GM21423 (cell line): ENCODE results near the gene CD300LB.
"Not testable (repeated sequence)": the region's sequence is repeated elsewhere in the genome, so short reads cannot be mapped to it uniquely, and the experiment has no call there.

Experiments used
- ATAC-seq: cut with Tn5 transposase; IDR thresholded peaks from one replicate; pipeline ENCODE4 v1.9.1; 2021; ENCODE audit warnings: mild to moderate bottlenecking, moderate library complexity; ENCODE audit not compliant: unreplicated experiment

CD300LB gene

DNA sequence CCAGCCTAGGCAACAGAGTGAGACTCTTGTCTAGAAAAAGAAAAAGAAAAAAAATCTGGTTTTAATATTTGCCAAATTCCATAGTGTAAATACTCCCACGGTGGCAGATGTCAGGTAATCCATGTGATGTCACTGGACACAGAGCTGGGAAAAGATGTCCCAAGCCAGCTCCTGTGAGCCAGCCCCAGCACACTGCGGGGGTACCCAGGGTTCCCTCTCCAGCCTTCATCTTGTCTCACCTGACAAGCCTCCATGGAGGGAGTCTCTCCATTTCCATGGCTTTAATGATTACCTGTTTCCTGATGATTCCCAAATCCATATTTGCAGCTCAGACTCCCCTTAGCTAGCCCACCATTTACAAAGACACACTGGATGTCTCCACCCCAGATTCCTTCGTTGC, 4.6 kb downstream of the CD300LB start:
- ATAC-seq: no peak

DNA sequence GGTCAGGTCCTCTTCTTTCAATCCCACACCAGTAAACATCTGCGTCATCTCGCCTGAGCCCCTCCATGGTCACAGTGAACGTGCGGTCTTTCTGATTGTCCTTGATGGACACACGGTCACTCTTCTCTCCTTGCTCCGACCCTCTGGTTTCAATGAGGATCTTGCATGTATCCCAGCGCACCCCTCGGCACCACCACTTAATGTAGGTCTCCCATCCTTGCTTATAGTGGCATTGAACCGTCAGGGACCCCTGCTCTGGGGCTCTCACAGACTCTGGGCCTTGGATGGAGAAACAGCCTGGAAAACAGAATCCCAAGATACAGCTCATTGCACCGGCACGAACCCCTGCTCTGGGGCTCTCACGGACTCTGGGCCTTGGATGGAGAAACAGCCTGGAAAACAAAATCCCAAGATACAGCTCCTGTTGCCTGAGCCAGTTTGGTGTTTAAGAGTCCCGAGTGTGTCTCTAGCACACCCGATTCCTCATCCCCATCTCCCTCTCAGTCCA, 5.4 kb downstream of the CD300LB start:
- no peak for ATAC-seq

DNA sequence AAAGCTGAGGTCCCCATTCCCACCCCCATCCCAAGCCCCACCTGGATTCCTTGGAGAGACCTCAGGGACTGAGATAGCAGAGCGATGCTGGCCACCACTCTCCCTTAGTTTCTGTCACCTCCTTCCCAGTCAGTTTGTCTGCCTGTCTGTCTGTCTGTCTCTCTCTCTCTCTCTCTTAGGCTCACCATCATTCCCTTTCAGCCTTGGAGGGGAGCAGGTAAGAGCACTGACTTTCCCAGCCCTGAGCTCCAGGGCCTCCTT, 5.9 kb downstream of the CD300LB start:
- ATAC-seq: no peak

DNA sequence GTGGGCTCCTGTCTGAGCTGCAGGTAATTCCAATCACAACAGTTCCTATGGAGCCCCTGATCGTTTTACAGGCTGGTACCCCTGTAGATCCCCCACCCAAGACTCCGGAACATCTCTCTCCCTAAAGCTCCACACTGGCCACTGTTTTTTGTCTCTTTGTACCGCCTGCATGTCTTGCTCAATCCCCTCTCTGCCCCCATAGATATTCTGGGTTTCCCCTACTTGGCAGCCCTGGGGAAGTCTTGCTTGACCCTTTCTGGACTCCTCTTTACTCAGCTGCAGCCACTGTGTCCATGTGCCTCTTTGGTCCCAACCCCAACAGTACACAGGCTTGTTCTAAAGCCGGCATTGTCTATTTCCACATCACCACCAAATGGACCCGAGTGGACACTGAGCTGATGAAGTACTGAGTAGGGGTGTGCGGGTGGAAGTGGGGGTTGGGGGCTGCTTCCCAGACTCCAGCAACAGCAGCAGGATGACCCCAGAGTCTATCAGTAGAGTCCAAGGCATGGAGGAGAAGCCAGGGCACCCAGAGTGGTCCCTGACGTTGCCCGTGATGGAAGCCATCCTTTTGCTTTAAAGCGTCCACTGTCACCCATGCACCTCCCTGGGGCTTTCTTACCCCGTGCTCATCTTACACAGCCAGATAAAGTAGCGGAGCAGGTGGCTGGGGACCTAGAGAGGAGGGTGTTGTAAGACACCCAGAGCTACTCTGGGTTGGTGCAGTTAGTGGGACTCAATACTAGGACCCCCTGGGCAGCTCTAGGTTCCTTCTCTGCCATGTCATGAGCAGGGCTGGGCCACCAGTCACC, 6.4 kb downstream of the CD300LB start:
- ATAC-seq: no peak

DNA sequence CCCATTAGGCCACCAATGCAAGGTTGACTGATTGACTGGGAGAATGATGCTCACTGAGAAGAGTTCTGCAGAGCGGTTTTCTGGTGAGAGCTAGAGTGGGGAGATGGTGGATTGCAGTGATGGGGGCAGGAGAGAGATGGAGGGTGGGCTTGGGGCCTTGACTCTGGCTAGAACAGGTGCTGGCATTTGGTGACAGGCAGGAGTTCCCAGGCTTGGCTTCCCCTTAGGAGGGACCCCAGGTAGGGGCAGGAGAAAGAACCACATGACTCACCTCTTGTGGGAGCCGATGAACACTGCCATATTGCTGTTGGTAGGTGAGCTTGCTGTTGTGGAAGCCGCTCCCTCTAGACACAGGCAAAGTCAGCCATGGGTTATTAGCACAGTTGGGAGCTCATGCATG, 8.0 kb downstream of the CD300LB start:
- no peak for ATAC-seq

DNA sequence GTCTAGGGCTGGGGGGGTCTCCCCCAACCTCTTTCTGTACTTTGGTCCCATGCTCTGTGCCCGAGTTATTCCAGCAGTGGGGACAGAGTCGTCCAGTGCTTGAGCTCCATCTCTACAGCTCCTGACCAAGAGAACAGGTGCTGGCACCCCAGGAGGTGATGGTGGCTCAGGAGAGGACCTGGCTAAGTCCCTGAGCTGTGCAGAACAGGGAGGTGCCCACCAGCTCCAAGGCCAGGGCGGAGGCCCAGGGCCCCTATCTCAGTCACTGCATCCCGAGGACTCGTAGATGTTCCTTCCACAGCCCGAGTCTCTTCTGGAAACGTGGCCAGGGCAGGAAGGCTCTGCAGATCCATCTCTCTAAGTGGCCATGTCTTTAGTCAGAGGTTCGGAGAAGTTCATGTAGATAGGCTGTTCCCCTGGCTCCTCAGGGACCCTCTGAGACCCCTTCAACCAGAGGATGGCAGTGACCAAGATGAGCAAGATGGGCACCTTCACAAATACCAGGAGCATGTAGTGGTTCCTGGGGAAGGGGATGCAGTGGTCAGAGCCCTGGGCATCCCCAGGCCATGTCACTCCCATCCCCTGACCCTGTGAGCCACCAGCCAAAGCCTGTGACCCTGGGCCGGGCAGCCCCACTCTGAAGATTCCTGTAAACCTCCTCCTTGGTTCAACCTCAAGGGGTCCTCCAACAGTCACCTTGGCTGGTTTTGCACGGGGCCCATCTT, 8.7 kb downstream of the CD300LB start:
- no peak for ATAC-seq

DNA sequence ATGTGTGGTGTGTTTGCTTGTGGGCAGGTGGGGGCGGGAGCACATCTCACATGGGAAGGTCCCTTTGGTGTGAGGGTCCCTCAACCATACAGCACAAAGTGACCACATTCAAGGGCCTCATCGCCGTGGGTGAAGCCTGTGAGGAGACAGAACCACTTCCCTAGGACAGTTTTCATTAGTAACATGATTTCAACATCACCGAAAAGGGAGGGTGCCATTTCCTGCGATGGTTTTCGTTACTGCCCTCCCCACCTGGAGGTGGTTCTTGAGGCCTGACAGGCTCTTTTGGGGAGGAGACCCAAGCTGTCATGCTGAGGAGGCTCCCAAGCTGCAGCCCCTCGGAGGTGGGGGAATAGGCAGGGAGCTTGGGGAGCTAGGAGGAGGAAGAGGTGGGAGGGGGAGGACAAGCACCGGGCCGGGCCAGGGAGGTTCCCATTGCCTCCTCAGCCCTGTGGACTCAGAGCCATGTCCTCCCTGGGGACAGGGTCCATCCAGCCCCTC, 9.5 kb downstream of the CD300LB start:
- ATAC-seq: no peak

DNA sequence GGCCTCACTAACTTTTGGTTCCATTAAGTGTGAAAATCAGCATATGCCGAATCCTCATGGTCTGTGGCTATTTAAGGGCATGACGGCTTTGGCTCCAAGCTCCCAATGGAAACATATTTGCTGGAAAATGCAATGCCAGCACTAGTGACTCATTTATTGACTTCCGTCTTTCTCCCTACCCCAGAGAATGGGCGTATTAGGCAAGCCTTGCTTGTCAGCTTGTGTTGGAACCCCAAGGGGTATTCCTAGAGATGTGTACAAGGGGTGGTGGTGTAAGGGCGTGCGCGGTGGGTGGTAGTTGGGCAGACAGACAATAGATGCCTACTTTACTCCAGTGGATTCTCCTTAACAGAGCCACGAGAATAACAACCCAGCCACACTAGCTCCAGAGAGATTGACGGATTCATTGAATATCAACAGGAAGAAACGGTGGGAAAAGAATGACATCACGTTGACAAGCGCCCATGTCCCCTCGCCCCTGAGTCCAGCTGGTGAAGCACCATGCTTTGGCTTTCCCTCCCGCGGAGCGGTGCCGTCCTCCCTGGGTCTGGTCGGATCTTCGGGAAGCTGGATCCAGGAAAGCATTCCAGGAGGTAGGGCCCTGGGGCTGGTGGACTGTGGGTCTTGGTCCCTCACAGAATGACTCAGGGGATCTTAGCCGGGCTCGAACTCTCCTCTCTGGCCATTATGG, 10.3 kb downstream of the CD300LB start:
- no peak for ATAC-seq

DNA sequence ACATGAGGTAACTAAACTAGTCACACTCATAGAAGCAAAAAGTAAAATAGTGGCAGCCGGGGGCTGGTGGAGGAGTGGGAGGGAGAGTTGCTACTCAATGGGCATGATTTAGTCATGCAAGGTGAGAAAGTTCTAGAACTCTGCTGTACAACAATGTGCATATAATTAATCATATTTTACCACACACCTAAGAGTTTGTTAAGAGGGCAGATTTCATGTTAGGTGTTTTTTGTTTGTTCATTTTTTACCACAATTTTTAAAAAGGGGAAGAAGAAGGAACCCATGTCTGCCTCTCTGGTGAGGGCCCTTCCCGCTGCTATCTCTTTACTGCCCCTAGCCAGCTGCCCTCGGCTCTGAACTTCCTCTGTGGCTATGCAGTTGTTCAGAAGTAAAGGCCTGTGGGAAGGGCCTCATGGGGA, 11.2 kb downstream of the CD300LB start:
- ATAC-seq: peak; percentile 45

DNA sequence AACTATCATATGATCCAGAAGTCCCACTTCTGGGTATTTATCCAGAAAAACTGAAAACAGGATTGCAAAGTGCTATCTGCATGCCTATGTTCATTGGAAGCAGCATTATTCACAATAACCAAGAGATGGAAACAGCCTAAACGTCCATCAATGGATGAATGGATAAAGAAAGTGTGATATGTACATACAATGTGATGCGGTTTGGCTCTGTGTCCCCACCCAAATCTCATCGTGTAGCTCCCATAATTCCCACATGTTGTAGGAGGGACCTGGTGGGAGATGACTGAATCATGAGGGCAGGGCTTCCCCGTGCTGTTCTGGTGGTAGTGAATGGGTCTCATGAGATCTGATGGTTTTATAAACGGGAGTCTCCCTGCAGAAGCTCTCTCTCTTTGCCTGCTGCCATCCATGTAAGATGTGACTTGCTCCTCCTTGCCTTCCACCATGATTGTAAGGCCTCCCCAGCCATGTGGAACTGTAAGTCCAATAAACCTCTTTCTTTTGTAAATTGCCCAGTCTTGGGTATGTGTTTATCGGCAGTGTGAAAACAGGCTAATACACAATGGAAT, 12.8 kb downstream of the CD300LB start:
- ATAC-seq: not testable (repeated sequence)

DNA sequence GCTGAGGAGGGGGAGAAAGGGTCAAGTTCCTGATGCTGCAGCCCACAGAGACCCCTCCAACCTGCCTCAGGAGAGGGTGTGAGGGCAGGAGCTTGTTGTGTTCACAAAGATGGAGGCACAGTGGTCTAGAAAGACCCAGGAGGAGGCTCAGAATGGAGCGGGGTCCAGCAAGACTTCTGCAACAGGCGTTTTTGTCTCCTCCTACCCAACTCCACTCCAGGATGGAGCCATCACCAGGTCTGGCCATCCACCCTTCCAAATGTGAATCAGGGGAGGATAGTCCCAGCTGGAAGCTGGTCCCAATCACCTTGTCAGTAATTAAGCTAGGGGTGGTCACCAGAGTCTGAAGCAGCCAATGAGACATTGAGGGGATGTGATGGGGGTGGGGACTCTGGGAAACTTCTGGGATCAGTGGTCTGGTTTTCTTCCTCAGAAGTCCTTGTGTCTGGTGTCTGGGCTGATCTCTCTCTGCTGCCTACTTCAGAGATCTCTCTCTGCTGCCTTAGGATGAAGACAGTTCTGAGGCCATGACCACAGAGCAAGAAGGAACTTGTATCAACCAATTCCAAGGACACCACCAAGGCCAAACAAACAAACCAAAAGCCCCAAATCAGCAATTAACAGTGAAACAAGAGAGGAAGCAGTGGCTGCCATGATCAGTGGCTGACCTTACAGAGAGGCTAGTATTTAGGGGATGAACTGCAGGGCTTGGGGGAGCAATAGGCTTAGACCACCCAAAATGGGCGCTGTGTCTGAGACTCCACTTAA, 14.5 kb downstream of the CD300LB start:
- no peak for ATAC-seq

DNA sequence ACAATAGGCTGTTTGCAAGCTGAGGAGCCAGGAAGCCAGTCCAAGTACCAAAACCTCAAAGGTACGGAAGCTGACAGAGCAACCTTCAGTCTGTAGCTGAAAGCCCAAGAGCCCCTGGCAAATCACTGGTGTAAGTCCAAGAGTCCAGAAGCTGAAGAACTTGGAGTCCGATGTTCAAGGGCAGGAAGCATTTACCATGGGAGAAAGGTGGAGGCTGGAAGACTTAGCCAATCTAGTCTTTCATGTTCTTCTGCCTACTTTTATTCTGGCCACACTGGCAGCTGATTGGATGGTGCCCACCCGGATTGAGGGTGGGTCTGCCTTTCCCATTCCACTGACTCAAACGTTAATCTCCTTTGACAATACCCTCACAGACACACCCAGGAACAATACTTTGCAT, 15.3 kb downstream of the CD300LB start:
- no peak for ATAC-seq

DNA sequence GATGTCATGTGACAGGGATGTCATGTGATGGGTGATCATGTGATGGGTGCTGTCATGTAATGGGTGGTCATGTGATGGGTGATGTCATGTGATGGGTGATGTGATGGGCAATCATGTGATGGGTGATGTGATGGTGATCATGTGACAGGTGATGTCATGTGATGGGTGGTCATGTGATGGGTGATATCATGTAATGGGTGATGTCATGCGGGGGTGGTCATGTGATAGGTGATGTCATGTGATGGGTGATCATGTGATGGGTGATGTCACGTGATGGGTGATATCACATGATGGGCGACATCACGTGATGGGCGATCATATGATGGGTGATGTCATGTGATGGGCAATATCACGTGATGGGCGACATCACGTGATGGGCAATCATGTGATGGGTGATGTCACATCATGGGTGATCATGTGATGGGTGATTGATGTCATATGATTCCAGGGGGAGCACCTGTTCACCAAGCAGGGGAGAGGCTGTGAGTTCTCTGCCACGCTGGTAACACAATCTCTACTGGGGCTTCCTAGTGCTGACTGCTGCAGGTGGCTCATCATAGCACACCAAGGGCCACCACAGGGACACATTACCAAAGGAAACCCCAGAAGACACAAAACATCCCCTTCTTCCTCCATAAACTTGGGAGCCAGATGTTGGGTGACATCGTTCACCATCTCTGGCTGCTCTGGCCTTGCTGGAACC, 16.5 kb downstream of the CD300LB start:
- ATAC-seq: no peak

DNA sequence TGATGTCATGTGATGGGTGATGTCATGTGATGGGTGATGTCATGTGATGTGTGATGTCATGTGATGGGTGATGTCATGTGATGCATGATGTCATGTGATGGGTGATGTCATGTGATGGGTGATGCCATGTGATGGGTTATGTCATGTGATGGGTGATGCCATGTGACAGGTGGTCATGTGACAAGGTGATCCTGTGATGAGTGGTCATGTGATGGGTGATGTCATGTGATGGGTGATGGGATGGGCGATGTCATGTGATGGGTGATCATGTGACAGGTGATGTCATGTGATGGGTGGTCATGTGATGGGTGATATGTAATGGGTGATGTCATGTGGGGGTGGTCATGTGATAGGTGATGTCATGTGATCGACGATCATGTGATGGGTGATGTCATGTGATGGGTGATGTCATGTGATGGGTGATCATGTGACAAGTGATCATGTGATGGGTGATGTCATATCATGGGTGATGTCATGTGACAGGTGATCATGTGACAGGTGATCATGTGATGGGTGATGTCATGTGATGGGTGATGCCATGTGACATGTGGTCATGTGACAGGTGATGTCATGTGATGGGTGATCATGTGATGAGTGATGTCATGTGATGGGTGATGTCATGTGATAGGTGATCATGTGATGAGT, 17.2 kb downstream of the CD300LB start:
- no peak for ATAC-seq

DNA sequence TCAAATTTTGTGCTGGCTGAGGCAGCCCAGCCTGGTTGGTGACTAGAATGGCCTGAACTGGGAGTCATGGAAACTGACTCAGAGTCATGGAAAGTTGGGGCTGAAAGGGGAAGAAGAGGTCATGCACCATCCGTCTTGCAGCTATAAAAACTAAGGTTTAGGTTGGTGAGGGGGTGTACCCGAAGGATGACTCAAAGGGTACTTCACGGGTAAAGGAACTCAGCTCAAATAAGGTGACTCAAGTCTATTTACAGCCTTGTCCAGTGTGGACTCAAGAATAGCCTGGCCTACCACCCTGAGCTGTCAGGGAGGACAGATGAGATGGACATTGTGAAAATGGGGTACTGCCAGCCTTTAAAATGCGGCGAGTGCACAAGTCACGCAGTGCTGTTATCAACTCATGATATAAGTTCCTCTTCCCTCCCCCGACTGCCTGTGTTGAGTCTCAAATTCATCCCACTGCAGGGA, 18.6 kb downstream of the CD300LB start:
- ATAC-seq: peak; percentile 43

DNA sequence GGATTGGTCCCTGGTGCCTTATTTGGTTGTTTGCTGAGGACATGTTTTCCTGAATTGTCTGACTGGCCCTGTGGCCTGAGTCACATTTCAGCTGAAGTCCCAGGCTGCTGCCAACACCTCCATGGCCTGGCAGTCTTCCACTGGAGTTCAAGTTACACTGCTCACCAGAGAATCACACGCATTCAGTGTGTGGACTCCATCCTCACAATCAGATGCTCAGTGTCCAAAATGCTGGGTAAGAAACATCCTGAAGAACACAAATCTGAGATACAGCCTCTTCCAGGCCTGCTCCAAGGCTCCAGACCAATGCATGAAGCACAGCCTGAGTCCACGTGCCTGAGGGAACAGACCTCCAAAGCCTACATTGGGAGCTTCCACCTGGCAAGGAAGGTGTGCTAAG, 19.2 kb downstream of the CD300LB start:
- no peak for ATAC-seq

DNA sequence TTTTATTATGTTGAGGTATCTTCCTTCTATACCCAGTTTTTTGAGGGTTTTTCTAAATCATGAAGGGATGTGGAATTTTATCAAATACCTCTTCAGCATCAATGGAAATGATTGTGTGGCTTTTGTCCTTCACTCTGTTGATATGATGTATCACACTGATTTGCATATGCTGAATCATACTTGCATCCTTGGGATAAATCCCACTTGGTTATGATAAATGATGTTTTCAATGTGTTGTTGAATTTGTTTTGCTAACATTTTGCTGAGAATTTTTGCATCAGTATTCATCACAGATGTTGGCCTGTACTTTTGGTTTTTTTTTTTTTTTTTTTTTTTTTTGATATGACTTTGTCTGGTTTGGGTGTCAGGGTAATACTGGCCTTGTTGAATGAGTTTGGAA, 23.1 kb downstream of the CD300LB start:
- no peak for ATAC-seq

DNA sequence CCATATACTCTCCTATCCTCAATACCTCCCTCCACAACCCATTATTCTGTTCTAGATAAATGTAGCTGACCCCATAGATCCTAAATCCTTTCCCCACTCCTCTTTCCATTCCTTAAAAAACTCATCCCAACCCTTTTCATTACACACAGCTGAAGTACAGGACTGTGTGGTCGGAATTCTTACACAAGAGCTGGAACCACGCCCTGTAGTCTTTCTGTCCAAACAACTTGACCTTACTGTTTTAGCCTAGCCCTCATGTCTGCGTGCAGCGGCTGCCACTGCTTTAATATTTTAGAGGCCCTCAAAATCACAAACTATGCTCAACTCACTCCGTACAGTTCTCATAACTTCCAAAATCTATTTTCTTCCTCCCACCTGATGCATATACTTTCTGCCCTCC, 27.3 kb downstream of the CD300LB start:
- not testable (repeated sequence) for ATAC-seq

DNA sequence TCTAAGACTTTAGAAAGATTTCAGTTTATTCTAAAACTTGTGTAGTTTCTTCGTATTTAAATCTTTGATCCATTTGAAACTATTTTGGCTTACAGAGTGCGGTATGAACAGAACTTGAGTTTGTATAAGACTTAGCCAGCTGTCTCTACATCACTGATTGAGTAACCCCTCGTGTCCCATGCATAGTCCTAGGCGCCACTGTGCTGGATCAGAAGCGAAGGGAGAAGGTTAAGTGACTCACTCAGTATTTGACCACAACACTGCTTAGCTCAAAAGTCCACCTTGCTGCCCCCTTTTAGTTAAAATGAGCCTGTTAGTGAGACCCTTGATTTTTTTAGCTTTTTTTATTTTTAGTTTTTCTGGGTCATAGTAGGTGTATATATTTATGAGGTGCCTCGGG, 28.4 kb downstream of the CD300LB start:
- ATAC-seq: no peak
